ENCODE data around the gene TRNT1.
A peak's percentile ranks its signal among the peaks of the same experiment; 100 is the strongest.

The TRNT1 gene

GRCh38 chr3:3160826-3161225 lies 34.1 kb downstream of the TRNT1 start:
- peaks cover 14% of the 10 kb centered on the region for H3K36me3 ChIP-seq (ENCODE audit: control insufficient read depth, insufficient read depth, low read length)
- no peak overlapping the region for H3K27ac ChIP-seq (ENCODE audit: low read depth, low read length)

GRCh38 chr3:3165241-3165640 lies 38.5 kb downstream of the TRNT1 start:
- Histone ChIP-seq H3K4me3 (ENCODE audit: low read length) (no peak overlapping the region), H3K36me3 (ENCODE audit: control insufficient read depth, insufficient read depth, low read length) (peaks cover 29% of the 10 kb centered on the region), H3K9ac (ENCODE audit: low read length) (no peak overlapping the region), H3K27ac (ENCODE audit: low read depth, low read length) (no peak overlapping the region), H3K27me3 (ENCODE audit: control insufficient read depth, insufficient read depth, low read length) (no peaks in the 10 kb centered on the region), H3K4me1 (ENCODE audit: control insufficient read depth, insufficient read depth, low read length) (no peaks in the 10 kb centered on the region)

More at GRCh38 chr3:3160826-3161225, 34.1 kb downstream of the TRNT1 start:
- Histone ChIP-seq H3K9ac (ENCODE audit: low read length) (no peak overlapping the region), H3K4me1 (ENCODE audit: control insufficient read depth, insufficient read depth, low read length) (no peaks in the 10 kb centered on the region), H3K4me3 (ENCODE audit: low read length) (no peak overlapping the region), H3K27me3 (ENCODE audit: control insufficient read depth, insufficient read depth, low read length) (no peaks in the 10 kb centered on the region)

- Histone ChIP-seq H3K36me3 (ENCODE audit: control insufficient read depth, insufficient read depth, low read length) (peaks cover 32% of the 10 kb centered on the region), H3K9ac (ENCODE audit: low read length) (no peak overlapping the region), H3K27ac (ENCODE audit: low read depth, low read length) (no peak overlapping the region), H3K4me3 (ENCODE audit: low read length) (no peak overlapping the region), H3K27me3 (ENCODE audit: control insufficient read depth, insufficient read depth, low read length) (no peaks in the 10 kb centered on the region), H3K4me1 (ENCODE audit: control insufficient read depth, insufficient read depth, low read length) (no peaks in the 10 kb centered on the region)
Measured at GRCh38 chr3:3165650-3166049, 38.9 kb downstream of the TRNT1 start.

- Histone ChIP-seq H3K27ac (ENCODE audit: low read depth, low read length) (no peak overlapping the region), H3K9ac (ENCODE audit: low read length) (no peak overlapping the region), H3K4me3 (ENCODE audit: low read length) (no peak overlapping the region), H3K4me1 (ENCODE audit: control insufficient read depth, insufficient read depth, low read length) (no peaks in the 10 kb centered on the region), H3K27me3 (ENCODE audit: control insufficient read depth, insufficient read depth, low read length) (no peaks in the 10 kb centered on the region), H3K36me3 (ENCODE audit: control insufficient read depth, insufficient read depth, low read length) (peaks cover 29% of the 10 kb centered on the region)
Measured at GRCh38 chr3:3170998-3171397, 44.3 kb downstream of the TRNT1 start.

- Histone ChIP-seq H3K9ac (ENCODE audit: low read length) (no peak overlapping the region), H3K36me3 (ENCODE audit: control insufficient read depth, insufficient read depth, low read length) (peaks cover 22% of the 10 kb centered on the region), H3K27me3 (ENCODE audit: control insufficient read depth, insufficient read depth, low read length) (no peaks in the 10 kb centered on the region), H3K4me1 (ENCODE audit: control insufficient read depth, insufficient read depth, low read length) (no peaks in the 10 kb centered on the region), H3K27ac (ENCODE audit: low read depth, low read length) (no peak overlapping the region), H3K4me3 (ENCODE audit: low read length) (no peak overlapping the region)
Measured at GRCh38 chr3:3172627-3173026, 45.9 kb downstream of the TRNT1 start.

GRCh38 chr3:3177861-3178497 lies 51.2 kb downstream of the TRNT1 start:
- H3K27me3 ChIP-seq (ENCODE audit: control insufficient read depth, insufficient read depth, low read length) = no peaks in the 10 kb centered on the region
- no peaks in the 10 kb centered on the region for H3K36me3 ChIP-seq (ENCODE audit: control insufficient read depth, insufficient read depth, low read length)
- no peak overlapping the region for H3K9ac ChIP-seq (ENCODE audit: low read length)
- H3K27ac ChIP-seq (ENCODE audit: low read depth, low read length) = no peak overlapping the region
- H3K4me3 ChIP-seq (ENCODE audit: low read length) = peak overlapping the region; percentile 99
- H3K4me1 ChIP-seq (ENCODE audit: control insufficient read depth, insufficient read depth, low read length) = no peaks in the 10 kb centered on the region

GRCh38 chr3:3178498-3179328 lies 52.0 kb downstream of the TRNT1 start:
- no peaks in the 10 kb centered on the region for H3K4me1 ChIP-seq (ENCODE audit: control insufficient read depth, insufficient read depth, low read length)
- peak overlapping the region; percentile 68 for H3K27ac ChIP-seq (ENCODE audit: low read depth, low read length)
- peak overlapping the region; percentile 86 for H3K9ac ChIP-seq (ENCODE audit: low read length)
- no peaks in the 10 kb centered on the region for H3K36me3 ChIP-seq (ENCODE audit: control insufficient read depth, insufficient read depth, low read length)
- H3K4me3 ChIP-seq (ENCODE audit: low read length) = peak overlapping the region; percentile 99
- no peaks in the 10 kb centered on the region for H3K27me3 ChIP-seq (ENCODE audit: control insufficient read depth, insufficient read depth, low read length)

- peak within 1 kb of the TSS; percentile 86 for H3K9ac ChIP-seq (ENCODE audit: low read length)
- no peaks in the 10 kb centered on the region for H3K27me3 ChIP-seq (ENCODE audit: control insufficient read depth, insufficient read depth, low read length)
- H3K27ac ChIP-seq (ENCODE audit: low read depth, low read length) = peak within 1 kb of the TSS; percentile 68
- no peaks in the 10 kb centered on the region for H3K4me1 ChIP-seq (ENCODE audit: control insufficient read depth, insufficient read depth, low read length)
- peak within 1 kb of the TSS; percentile 99 for H3K4me3 ChIP-seq (ENCODE audit: low read length)
- no peaks in the 10 kb centered on the region for H3K36me3 ChIP-seq (ENCODE audit: control insufficient read depth, insufficient read depth, low read length)
Measured at GRCh38 chr3:3179407-3180094, 52.8 kb downstream of the TRNT1 start, which contains the start of gene CRBN. CRBN (minus strand) TSS chr3:3179691; CDS start chr3:3179687, 4 bp downstream.

- H3K4me1 ChIP-seq (ENCODE audit: control insufficient read depth, insufficient read depth, low read length) = no peaks in the 10 kb centered on the region
- H3K9ac ChIP-seq (ENCODE audit: low read length) = no peak overlapping the region
- H3K36me3 ChIP-seq (ENCODE audit: control insufficient read depth, insufficient read depth, low read length) = no peaks in the 10 kb centered on the region
- no peak overlapping the region for H3K27ac ChIP-seq (ENCODE audit: low read depth, low read length)
- H3K27me3 ChIP-seq (ENCODE audit: control insufficient read depth, insufficient read depth, low read length) = no peaks in the 10 kb centered on the region
- no peak overlapping the region for H3K4me3 ChIP-seq (ENCODE audit: low read length)
Measured at GRCh38 chr3:3180456-3180855, 53.7 kb downstream of the TRNT1 start.

GRCh38 chr3:3184876-3185275 lies 58.1 kb downstream of the TRNT1 start:
- Histone ChIP-seq H3K4me3 (ENCODE audit: low read length) (no peak overlapping the region), H3K27me3 (ENCODE audit: control insufficient read depth, insufficient read depth, low read length) (no peaks in the 10 kb centered on the region), H3K4me1 (ENCODE audit: control insufficient read depth, insufficient read depth, low read length) (no peaks in the 10 kb centered on the region), H3K27ac (ENCODE audit: low read depth, low read length) (no peak overlapping the region), H3K9ac (ENCODE audit: low read length) (no peak overlapping the region), H3K36me3 (ENCODE audit: control insufficient read depth, insufficient read depth, low read length) (no peaks in the 10 kb centered on the region)

GRCh38 chr3:3189102-3189727 lies 62.5 kb downstream of the TRNT1 start:
- Histone ChIP-seq H3K4me1 (ENCODE audit: control insufficient read depth, insufficient read depth, low read length) (no peaks in the 10 kb centered on the region), H3K36me3 (ENCODE audit: control insufficient read depth, insufficient read depth, low read length) (no peaks in the 10 kb centered on the region), H3K9ac (ENCODE audit: low read length) (no peak overlapping the region), H3K27ac (ENCODE audit: low read depth, low read length) (no peak overlapping the region), H3K27me3 (ENCODE audit: control insufficient read depth, insufficient read depth, low read length) (no peaks in the 10 kb centered on the region), H3K4me3 (ENCODE audit: low read length) (no peak overlapping the region)

GRCh38 chr3:3189961-3190360 lies 63.2 kb downstream of the TRNT1 start:
- H3K4me3 ChIP-seq (ENCODE audit: low read length) = no peak overlapping the region
- no peaks in the 10 kb centered on the region for H3K4me1 ChIP-seq (ENCODE audit: control insufficient read depth, insufficient read depth, low read length)
- no peaks in the 10 kb centered on the region for H3K36me3 ChIP-seq (ENCODE audit: control insufficient read depth, insufficient read depth, low read length)
- H3K27ac ChIP-seq (ENCODE audit: low read depth, low read length) = no peak overlapping the region
- no peaks in the 10 kb centered on the region for H3K27me3 ChIP-seq (ENCODE audit: control insufficient read depth, insufficient read depth, low read length)
- no peak overlapping the region for H3K9ac ChIP-seq (ENCODE audit: low read length)

Data from rectal smooth muscle tissue (tissue), 1 donor.